ENCODE measurements around the gene ACTR2.

DNA sequence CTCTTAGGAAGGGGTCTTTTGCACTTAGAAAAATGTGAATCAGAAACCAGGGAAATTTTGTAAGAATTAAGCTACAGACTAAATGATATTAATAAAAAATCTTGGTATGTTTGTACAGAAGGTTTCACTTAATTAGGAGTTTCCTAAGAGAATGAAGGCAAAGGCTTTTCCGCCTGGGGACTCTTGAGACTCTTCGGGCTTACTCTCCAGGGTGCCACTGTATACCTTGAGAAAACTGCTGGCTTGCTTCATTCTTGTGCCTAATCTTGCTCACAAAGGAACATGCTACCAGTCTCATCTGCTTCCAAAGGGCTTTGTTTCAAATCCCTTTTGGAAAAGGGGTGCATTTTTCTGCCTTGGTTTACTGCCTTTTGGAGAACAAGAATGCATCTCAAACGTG, 49.5 kb downstream of the ACTR2 start:
- no peak for TF ChIP-seq ZEB2 (tag by site-specific recombination; IDR thresholded peaks at IDR 0.05)
- no peak for TF ChIP-seq YY1 (tag by site-specific recombination; IDR thresholded peaks at IDR 0.05)
- TF ChIP-seq ZNF274 (IDR thresholded peaks at IDR 0.05; ENCODE audit: low read length) = no peak
- TF ChIP-seq ZNF274 (tag by site-specific recombination; IDR thresholded peaks at IDR 0.05; ENCODE audit: borderline replicate concordance) = no peak
- TF ChIP-seq REPIN1 (tag by site-specific recombination; IDR thresholded peaks at IDR 0.05; ENCODE audit: low read depth) = no peak
- TF ChIP-seq ZNF792 (tag by site-specific recombination; IDR thresholded peaks at IDR 0.05) = no peak
